ENCODE results near the gene OR6Y1. TPM values are rescaled to one million over a fixed set of nuclear protein-coding genes. Genes with fewer than 3 reads are reported as not detected.

Gene OR6Y1, protein sequence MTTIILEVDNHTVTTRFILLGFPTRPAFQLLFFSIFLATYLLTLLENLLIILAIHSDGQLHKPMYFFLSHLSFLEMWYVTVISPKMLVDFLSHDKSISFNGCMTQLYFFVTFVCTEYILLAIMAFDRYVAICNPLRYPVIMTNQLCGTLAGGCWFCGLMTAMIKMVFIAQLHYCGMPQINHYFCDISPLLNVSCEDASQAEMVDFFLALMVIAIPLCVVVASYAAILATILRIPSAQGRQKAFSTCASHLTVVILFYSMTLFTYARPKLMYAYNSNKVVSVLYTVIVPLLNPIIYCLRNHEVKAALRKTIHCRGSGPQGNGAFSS
- not detected for total RNA-seq
- polyA plus RNA-seq = not detected
- long read RNA-seq, donor 1 = 0 reads
- long read RNA-seq, donor 2 = 0 reads

DNA sequence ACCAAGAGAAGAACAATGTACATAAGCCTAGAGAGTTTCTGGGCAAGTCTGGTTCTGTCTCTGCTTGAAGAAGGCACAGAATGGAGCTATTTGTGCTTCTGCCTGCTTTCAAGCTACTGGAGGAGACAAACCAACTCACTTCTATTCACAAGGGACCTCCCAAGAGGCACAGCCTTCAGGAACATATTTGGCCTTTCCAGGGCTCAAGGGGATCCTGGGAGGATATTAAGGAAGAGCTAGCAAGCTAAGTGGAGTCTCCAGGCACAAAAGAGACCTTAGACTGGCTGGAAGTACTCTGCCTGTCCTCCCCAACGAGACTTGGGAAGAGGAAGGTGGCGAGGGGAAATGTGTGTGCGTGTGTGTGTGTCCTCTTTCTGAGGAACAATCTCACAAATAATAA, at the start of gene OR6Y1:
OR6Y1 (minus strand) TSS at position 54 of the 400 bp plus-strand sequence. CDS start 6,300 bp downstream, outside the sequence.
- H3K4me1 ChIP-seq = no peaks in the 10 kb centered on the region
- 69 to 77% (median 74%) methylated on average over 3 of the region's 3 CpGs for WGBS, 5 donors
- H3K27me3 ChIP-seq (replicated peaks in 1 of 7) = no peaks in the 10 kb centered on the region

GRCh38 chr1:158600735-158601134, 46.5 kb upstream of the OR6Y1 start:
- DNase-seq = no peak
- Histone ChIP-seq H3K27ac (no peak overlapping the region), H3K4me3 (no peak overlapping the region), H3K27me3 (replicated peaks in 1 of 7) (no peaks in the 10 kb centered on the region), H3K9me3 (peaks cover 5 to 47% (median 41%) of the 10 kb centered on the region in 8 donors), H3K4me1 (no peaks in the 10 kb centered on the region), H3K36me3 (no peaks in the 10 kb centered on the region)
- TF ChIP-seq, protein P1, sequence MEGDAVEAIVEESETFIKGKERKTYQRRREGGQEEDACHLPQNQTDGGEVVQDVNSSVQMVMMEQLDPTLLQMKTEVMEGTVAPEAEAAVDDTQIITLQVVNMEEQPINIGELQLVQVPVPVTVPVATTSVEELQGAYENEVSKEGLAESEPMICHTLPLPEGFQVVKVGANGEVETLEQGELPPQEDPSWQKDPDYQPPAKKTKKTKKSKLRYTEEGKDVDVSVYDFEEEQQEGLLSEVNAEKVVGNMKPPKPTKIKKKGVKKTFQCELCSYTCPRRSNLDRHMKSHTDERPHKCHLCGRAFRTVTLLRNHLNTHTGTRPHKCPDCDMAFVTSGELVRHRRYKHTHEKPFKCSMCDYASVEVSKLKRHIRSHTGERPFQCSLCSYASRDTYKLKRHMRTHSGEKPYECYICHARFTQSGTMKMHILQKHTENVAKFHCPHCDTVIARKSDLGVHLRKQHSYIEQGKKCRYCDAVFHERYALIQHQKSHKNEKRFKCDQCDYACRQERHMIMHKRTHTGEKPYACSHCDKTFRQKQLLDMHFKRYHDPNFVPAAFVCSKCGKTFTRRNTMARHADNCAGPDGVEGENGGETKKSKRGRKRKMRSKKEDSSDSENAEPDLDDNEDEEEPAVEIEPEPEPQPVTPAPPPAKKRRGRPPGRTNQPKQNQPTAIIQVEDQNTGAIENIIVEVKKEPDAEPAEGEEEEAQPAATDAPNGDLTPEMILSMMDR (IDR thresholded peaks at IDR 0.05 in 8 of 11, conservative IDR thresholded peaks at IDR 0.05 in 3 of 11) = no peak
- TF ChIP-seq POLR2A (IDR thresholded peaks at IDR 0.05) = no peak
- no peak for TF ChIP-seq POLR2AphosphoS5 (IDR thresholded peaks at IDR 0.05)
- 47 to 99% (median 97%) methylated on average over 2 of the region's 2 CpGs for WGBS, 5 donors
- intact Hi-C loops (cut with DNase I; ENCODE audit: low total_unique reads) = no loop called here

More for the DNA sequence above, at the start of gene OR6Y1:
- H3K27ac ChIP-seq = no peak within 1 kb of the TSS
- no peak within 1 kb of the TSS for H3K4me3 ChIP-seq
- intact Hi-C loops (cut with DNase I; ENCODE audit: low total_unique reads) = no loop called here
- no peak for TF ChIP-seq POLR2AphosphoS5 (IDR thresholded peaks at IDR 0.05)
- TF ChIP-seq POLR2A (IDR thresholded peaks at IDR 0.05) = no peak
- TF ChIP-seq, protein P1 (IDR thresholded peaks at IDR 0.05 in 8 of 11, conservative IDR thresholded peaks at IDR 0.05 in 3 of 11) = no peak
- DNase-seq = no peak
- H3K9me3 ChIP-seq = no peaks in the 10 kb centered on the region
- H3K36me3 ChIP-seq = no peaks in the 10 kb centered on the region

GRCh38 chr1:158586942-158587341, 32.7 kb upstream of the OR6Y1 start:
- peaks cover 0 to 28% (median 17%) of the 10 kb centered on the region in 8 donors for H3K9me3 ChIP-seq
- no peak for DNase-seq
- H3K4me3 ChIP-seq = no peak overlapping the region
- WGBS, 5 donors = 85 to 94% (median 89%) methylated on average over 1 of the region's 1 CpG
- H3K4me1 ChIP-seq = no peaks in the 10 kb centered on the region
- no peak overlapping the region for H3K27ac ChIP-seq
- TF ChIP-seq POLR2A (IDR thresholded peaks at IDR 0.05) (no peak), POLR2AphosphoS5 (IDR thresholded peaks at IDR 0.05) (no peak)
- TF ChIP-seq, protein P1 (IDR thresholded peaks at IDR 0.05 in 8 of 11, conservative IDR thresholded peaks at IDR 0.05 in 3 of 11) = no peak
- intact Hi-C loops (cut with DNase I; ENCODE audit: low total_unique reads) = no loop called here
- no peaks in the 10 kb centered on the region for H3K36me3 ChIP-seq
- H3K27me3 ChIP-seq (replicated peaks in 1 of 7) = no peaks in the 10 kb centered on the region

GRCh38 chr1:158583962-158584361, 29.8 kb upstream of the OR6Y1 start:
- 76 to 83% (median 80%) methylated on average over 4 of the region's 4 CpGs for WGBS, 5 donors
- H3K36me3 ChIP-seq = no peaks in the 10 kb centered on the region
- no peaks in the 10 kb centered on the region for H3K4me1 ChIP-seq
- TF ChIP-seq, protein P1 (IDR thresholded peaks at IDR 0.05 in 8 of 11, conservative IDR thresholded peaks at IDR 0.05 in 3 of 11) = no peak
- TF ChIP-seq POLR2A (IDR thresholded peaks at IDR 0.05) (no peak), POLR2AphosphoS5 (IDR thresholded peaks at IDR 0.05) (no peak)
- peaks cover 0 to 26% (median 17%) of the 10 kb centered on the region in 8 donors for H3K9me3 ChIP-seq
- no peak overlapping the region for H3K27ac ChIP-seq
- no peaks in the 10 kb centered on the region for H3K27me3 ChIP-seq (replicated peaks in 1 of 7)
- H3K4me3 ChIP-seq = no peak overlapping the region
- DNase-seq = no peak
- intact Hi-C loops (cut with DNase I; ENCODE audit: low total_unique reads) = no loop called here
